ENCODE data around the gene RALGDS. TPM values are rescaled to one million over a fixed set of nuclear protein-coding genes. Genes with fewer than 3 reads are reported as not detected.

RALGDS gene
- total RNA-seq, 1 donor from 2014 or later, result 80.6 TPM

- no peak for DNase-seq (ENCODE audit: low spot score)
- no peaks in the 10 kb centered on the region for H3K9me3 Mint-ChIP-seq (ENCODE audit: unreplicated experiment)
- H3K27me3 Mint-ChIP-seq (ENCODE audit: unreplicated experiment), result no peaks in the 10 kb centered on the region
- H3K4me3 Mint-ChIP-seq (ENCODE audit: unreplicated experiment), result no peak overlapping the region
- TF ChIP-seq CTCF (IDR thresholded peaks at IDR 0.05; ENCODE audit: unreplicated experiment), result no peak
- H3K27ac Mint-ChIP-seq (ENCODE audit: unreplicated experiment), result no peak overlapping the region
- H3K36me3 Mint-ChIP-seq (ENCODE audit: low read depth, unreplicated experiment), result peaks cover 5% of the 10 kb centered on the region
- H3K4me1 Mint-ChIP-seq (ENCODE audit: unreplicated experiment), result no peaks in the 10 kb centered on the region
Observed at GRCh38 chr9:133090752-133091385, 30.2 kb downstream of the RALGDS start.

GRCh38 chr9:133090187-133090586 lies 30.9 kb downstream of the RALGDS start:
- Mint-ChIP-seq H3K27me3 (ENCODE audit: unreplicated experiment) (no peaks in the 10 kb centered on the region), H3K27ac (ENCODE audit: unreplicated experiment) (no peak overlapping the region), H3K4me1 (ENCODE audit: unreplicated experiment) (no peaks in the 10 kb centered on the region), H3K36me3 (ENCODE audit: low read depth, unreplicated experiment) (peaks cover 4% of the 10 kb centered on the region), H3K9me3 (ENCODE audit: unreplicated experiment) (no peaks in the 10 kb centered on the region), H3K4me3 (ENCODE audit: unreplicated experiment) (no peak overlapping the region)
- no peak for DNase-seq (ENCODE audit: low spot score)
- no peak for TF ChIP-seq CTCF (IDR thresholded peaks at IDR 0.05; ENCODE audit: unreplicated experiment)

DNA sequence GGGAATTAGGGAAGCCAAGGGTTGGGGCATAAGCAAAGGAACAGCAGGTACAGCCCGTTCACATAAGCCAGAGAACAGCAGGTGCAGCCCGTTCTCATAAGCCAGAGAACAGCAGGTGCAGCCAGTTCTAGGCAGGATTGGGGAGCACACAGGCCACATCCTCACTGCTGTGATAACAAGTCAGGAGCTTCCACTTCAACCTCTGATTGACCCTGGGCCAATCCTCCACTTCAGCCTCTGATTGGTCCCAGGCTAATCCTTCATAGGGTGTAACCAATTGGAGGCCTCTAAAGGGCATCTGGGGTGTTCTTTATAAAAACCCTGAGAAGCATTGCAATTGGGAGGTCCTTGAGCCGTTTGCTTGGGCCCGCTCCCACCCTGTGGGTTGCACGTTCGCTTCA lies 31.8 kb downstream of the RALGDS start:
- no peak for TF ChIP-seq CTCF (IDR thresholded peaks at IDR 0.05; ENCODE audit: unreplicated experiment)
- H3K36me3 Mint-ChIP-seq (ENCODE audit: low read depth, unreplicated experiment), result no peaks in the 10 kb centered on the region
- H3K27ac Mint-ChIP-seq (ENCODE audit: unreplicated experiment), result no peak overlapping the region
- H3K4me3 Mint-ChIP-seq (ENCODE audit: unreplicated experiment), result no peak overlapping the region
- no peaks in the 10 kb centered on the region for H3K9me3 Mint-ChIP-seq (ENCODE audit: unreplicated experiment)
- no peaks in the 10 kb centered on the region for H3K27me3 Mint-ChIP-seq (ENCODE audit: unreplicated experiment)
- DNase-seq (ENCODE audit: low spot score), result no peak
- no peaks in the 10 kb centered on the region for H3K4me1 Mint-ChIP-seq (ENCODE audit: unreplicated experiment)

- no peak for TF ChIP-seq CTCF (IDR thresholded peaks at IDR 0.05; ENCODE audit: unreplicated experiment)
- H3K27ac Mint-ChIP-seq (ENCODE audit: unreplicated experiment), result no peak overlapping the region
- no peaks in the 10 kb centered on the region for H3K27me3 Mint-ChIP-seq (ENCODE audit: unreplicated experiment)
- no peaks in the 10 kb centered on the region for H3K36me3 Mint-ChIP-seq (ENCODE audit: low read depth, unreplicated experiment)
- no peaks in the 10 kb centered on the region for H3K4me1 Mint-ChIP-seq (ENCODE audit: unreplicated experiment)
- H3K9me3 Mint-ChIP-seq (ENCODE audit: unreplicated experiment), result no peaks in the 10 kb centered on the region
- no peak for DNase-seq (ENCODE audit: low spot score)
- H3K4me3 Mint-ChIP-seq (ENCODE audit: unreplicated experiment), result no peak overlapping the region
Observed at GRCh38 chr9:133088756-133089155, 32.3 kb downstream of the RALGDS start.

DNA sequence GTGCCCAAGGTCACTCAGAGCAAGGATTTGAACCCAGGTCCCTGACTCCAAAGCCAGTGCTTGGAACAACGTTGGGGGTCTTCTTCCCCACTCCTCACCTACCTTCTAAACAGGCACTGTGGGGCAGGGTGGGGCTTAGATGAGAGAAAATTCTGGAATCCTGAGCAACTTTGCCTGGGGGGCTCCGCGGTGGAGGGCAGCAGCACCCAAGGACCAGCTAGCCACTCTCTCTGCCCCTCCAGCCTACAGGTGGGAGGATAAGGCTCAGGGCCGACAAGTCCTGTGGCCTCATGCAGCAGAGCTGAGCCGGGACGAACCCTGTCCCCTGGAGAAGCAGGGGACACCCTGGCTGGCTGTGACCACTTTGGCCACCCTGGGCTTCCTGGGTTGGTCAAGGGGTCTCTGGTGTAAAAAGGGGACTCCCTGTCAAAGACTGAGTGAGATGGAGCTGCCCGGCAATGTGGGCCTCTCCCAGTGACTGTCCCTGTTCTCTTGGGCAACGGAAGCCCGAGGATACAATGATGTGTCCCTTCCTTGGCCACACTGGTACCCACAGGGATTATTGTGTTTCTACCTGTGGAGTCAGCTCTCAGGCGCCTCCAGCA lies 32.8 kb downstream of the RALGDS start:
- Mint-ChIP-seq H3K4me1 (ENCODE audit: unreplicated experiment) (no peaks in the 10 kb centered on the region), H3K36me3 (ENCODE audit: low read depth, unreplicated experiment) (no peaks in the 10 kb centered on the region), H3K4me3 (ENCODE audit: unreplicated experiment) (no peak overlapping the region), H3K27me3 (ENCODE audit: unreplicated experiment) (no peaks in the 10 kb centered on the region), H3K27ac (ENCODE audit: unreplicated experiment) (no peak overlapping the region), H3K9me3 (ENCODE audit: unreplicated experiment) (no peaks in the 10 kb centered on the region)
- no peak for TF ChIP-seq CTCF (IDR thresholded peaks at IDR 0.05; ENCODE audit: unreplicated experiment)
- DNase-seq (ENCODE audit: low spot score), result no peak

Data from endothelial cell (in vitro differentiated cells).